GM12891 (cell line): ENCODE measurements around the gene CTNNA1.

Source experiments
- POLR2A ChIP-seq: IDR thresholded peaks from 2 replicates; pipeline ENCODE4 v1.6.1; 2011; ENCODE audit warnings: low read depth, low read length, control low read depth
- POLR2AphosphoS5 ChIP-seq: IDR thresholded peaks from 2 replicates; pipeline ENCODE4 v1.6.1; 2011; ENCODE audit warnings: low read depth, low read length, control low read depth
- TAF1 ChIP-seq: IDR thresholded peaks from 2 replicates; pipeline ENCODE4 v1.6.1; 2011; ENCODE audit warnings: low read depth, low read length, control low read depth

DNA sequence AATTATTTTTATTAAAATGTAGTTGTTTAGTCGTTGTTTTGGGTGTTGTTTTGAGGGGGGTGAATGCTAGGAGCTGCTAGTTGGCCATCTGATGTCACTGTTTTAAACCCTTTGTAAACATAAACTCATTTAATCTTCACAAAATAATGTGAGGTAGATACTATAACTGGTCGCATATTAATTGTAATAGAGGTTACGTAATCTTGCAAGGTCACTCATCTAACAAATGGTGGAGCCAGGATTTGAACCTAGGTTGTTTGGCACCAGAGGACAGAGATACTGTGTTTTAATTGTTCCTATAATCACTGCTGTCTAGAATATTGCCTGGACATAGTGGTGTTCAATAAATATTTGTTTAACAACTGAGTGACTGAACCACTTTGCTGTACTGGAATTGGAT lies 67.5 kb downstream of the CTNNA1 start:
- TF ChIP-seq POLR2A (no peak), TAF1 (no peak), POLR2AphosphoS5 (no peak)
